Smooth muscle cell (in vitro differentiated cells): ENCODE results near the gene TEAD1. TPM values are rescaled to one million over a fixed set of nuclear protein-coding genes. Genes with fewer than 3 reads are reported as not detected.

Experiments
- DNase-seq: peaks from one replicate; lab custom pipeline; 2025; ENCODE audit not compliant: unreplicated experiment; lab: John Stamatoyannopoulos, UW
- H2AFZ ChIP-seq: fragments of 200-600 bp; sonication (generic); 2 replicates; pipeline ENCODE4 v1.6.0; 2016; ENCODE audit warnings: antibody characterized with exemption, low read depth, mild to moderate bottlenecking
- H3F3A ChIP-seq: fragments of 200-600 bp; sonication (generic); 2 replicates; pipeline ENCODE4 v1.6.0; 2017; ENCODE audit warnings: antibody characterized with exemption, low read depth
- H3K27ac ChIP-seq: fragments of 200-600 bp; sonication (generic); 2 replicates; pipeline ENCODE4 v1.5.1; 2016; ENCODE audit warnings: low read depth, mild to moderate bottlenecking
- H3K27me3 ChIP-seq: fragments of 200-600 bp; sonication (generic); 2 replicates; pipeline ENCODE4 v1.6.1; 2016; ENCODE audit warnings: low read depth, mild to moderate bottlenecking
- H3K36me3 ChIP-seq: fragments of 200-600 bp; sonication (generic); 2 replicates; pipeline ENCODE4 v1.5.1; 2016; ENCODE audit warnings: low read depth
- H3K4me1 ChIP-seq: fragments of 200-600 bp; sonication (generic); 2 replicates; pipeline ENCODE4 v1.5.1; 2016; ENCODE audit warnings: low read depth
- H3K4me2 ChIP-seq: fragments of 200-600 bp; sonication (generic); 2 replicates; pipeline ENCODE4 v1.6.0; 2016; ENCODE audit warnings: mild to moderate bottlenecking
- H3K4me3 ChIP-seq: fragments of 200-600 bp; sonication (generic); 2 replicates; pipeline ENCODE4 v1.5.1; 2016; ENCODE audit warnings: mild to moderate bottlenecking
- H3K79me2 ChIP-seq: fragments of 200-600 bp; sonication (generic); 2 replicates; pipeline ENCODE4 v1.6.0; 2016; ENCODE audit warnings: low read depth, mild to moderate bottlenecking
- H3K9ac ChIP-seq: fragments of 200-600 bp; sonication (generic); 2 replicates; pipeline ENCODE4 v1.6.0; 2016; ENCODE audit warnings: low read depth
- H3K9me3 ChIP-seq: fragments of 200-600 bp; sonication (generic); replicated peaks from 2 replicates; pipeline ENCODE4 v1.5.1; 2016; ENCODE audit warnings: low read depth
- H4K20me1 ChIP-seq: fragments of 200-600 bp; sonication (generic); 2 replicates; pipeline ENCODE4 v1.6.0; 2016; ENCODE audit warnings: low read depth
- CTCF ChIP-seq: fragments of 200-600 bp; sonication (generic); IDR thresholded peaks from 2 replicates; pipeline ENCODE4 v1.5.1; 2017; ENCODE audit warnings: borderline replicate concordance, mild to moderate bottlenecking, antibody characterized with exemption; ENCODE audit not compliant: insufficient read depth, poor library complexity, severe bottlenecking
- WGBS: methylation state at CpG from one replicate; pipeline ENCODE4 v1.1.7; 2016; ENCODE audit warnings: low lambda C conversion rate; 5-methylcytosine and 5-hydroxymethylcytosine counted together
- polyA plus RNA-seq: library from polyadenylated mRNA; unstranded; fragments of >200 nt; fragmentation: Nextera tagmentation; extraction: Ambion mirVana; gene quantifications from 2 replicates; pipeline ENCODE4 v1.2.1, GENCODE V29; 2016
- total RNA-seq: library from RNA; depleted of rRNA; stranded (reverse); fragments of >200 nt; gene quantifications from 2 replicates; pipeline ENCODE4 v1.2.3, GENCODE V29; 2014

TEAD1 gene
- total and polyA plus RNA-seq, 2 experiments from 2014 or later = 63.0 to 181 TPM

DNA sequence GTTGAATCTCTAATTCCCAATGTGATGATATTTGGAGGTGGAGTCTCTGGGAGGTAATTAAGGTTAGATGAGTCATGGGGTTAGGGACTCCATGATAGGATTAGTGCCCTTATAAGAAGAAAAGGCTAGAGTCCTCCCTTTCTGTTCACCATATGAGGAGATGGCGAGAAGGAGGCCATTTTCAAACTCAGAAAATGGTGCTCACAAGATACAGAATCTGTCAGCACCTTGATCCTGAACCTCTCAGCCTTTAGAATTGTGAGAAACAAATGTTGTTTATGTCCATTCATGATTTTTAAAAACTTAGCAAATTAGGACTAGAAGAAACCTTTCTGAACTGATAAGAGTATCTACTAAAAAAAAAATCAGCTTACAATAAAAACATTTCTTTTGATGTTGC is 277.2 kb downstream of the TEAD1 start:
- Histone ChIP-seq H3K27me3 (no peaks in the 10 kb centered on the region), H3K4me2 (no peak overlapping the region), H2AFZ (no peak overlapping the region), H3K4me3 (no peak overlapping the region), H3F3A (peaks cover 7% of the 10 kb centered on the region), H3K36me3 (peaks cover 4% of the 10 kb centered on the region), H3K4me1 (no peaks in the 10 kb centered on the region), H3K9ac (no peak overlapping the region), H3K79me2 (no peaks in the 10 kb centered on the region), H3K9me3 (peaks cover 7% of the 10 kb centered on the region), H3K27ac (no peak overlapping the region), H4K20me1 (no peaks in the 10 kb centered on the region)
- no peak for TF ChIP-seq CTCF
- no peak for DNase-seq
- 93% methylated on average over 1 of the region's 1 CpG for WGBS

DNA sequence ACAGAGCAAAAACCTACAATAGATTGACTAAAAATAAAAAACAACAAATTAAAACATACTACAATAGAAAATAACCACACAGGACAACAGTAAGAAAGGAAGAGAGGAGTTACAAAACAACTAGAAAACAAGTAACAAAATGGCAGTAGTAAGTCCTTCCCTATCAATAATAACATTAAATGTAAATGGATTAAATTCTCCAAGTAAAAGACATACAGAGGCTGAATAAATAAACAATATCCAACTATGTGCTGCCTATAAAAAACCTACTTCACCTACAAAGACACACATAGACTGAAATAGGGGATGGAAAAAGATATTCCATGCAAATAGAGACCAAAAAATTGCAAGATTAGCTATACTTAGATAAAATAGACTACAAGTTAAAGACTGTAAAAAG is 277.9 kb downstream of the TEAD1 start:
- H3K9ac ChIP-seq = no peak overlapping the region
- H3K36me3 ChIP-seq = peaks cover 4% of the 10 kb centered on the region
- H2AFZ ChIP-seq = no peak overlapping the region
- H3K4me2 ChIP-seq = no peak overlapping the region
- TF ChIP-seq CTCF = no peak
- H3F3A ChIP-seq = peaks cover 2% of the 10 kb centered on the region
- H3K27ac ChIP-seq = no peak overlapping the region
- peaks cover 7% of the 10 kb centered on the region for H3K9me3 ChIP-seq
- no peak for DNase-seq
- H3K4me3 ChIP-seq = no peak overlapping the region
- H3K27me3 ChIP-seq = no peaks in the 10 kb centered on the region
- H4K20me1 ChIP-seq = no peaks in the 10 kb centered on the region
- H3K4me1 ChIP-seq = no peaks in the 10 kb centered on the region
- H3K79me2 ChIP-seq = no peaks in the 10 kb centered on the region

DNA sequence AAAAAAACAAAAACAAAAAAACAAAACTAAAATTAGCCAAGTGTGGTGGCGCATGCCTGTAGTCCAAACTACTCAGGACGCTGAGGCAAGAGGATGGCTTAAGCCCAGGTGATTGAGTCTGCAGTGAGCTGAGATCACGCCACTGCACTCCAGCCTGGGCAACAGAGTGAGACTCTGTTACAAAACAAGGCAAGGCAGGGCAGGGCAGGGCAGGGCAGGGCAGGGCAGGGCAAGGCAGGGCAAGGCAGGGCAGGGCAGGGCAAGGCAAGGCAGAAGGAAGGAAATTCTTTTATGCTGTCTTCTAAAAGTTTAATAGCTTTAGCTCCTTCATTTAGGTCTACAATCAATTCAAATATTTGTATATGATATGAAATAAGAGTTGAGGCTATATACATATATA is 284.8 kb downstream of the TEAD1 start:
- Histone ChIP-seq H3K4me3 (no peak overlapping the region), H3K27ac (no peak overlapping the region), H3F3A (no peaks in the 10 kb centered on the region), H4K20me1 (no peaks in the 10 kb centered on the region), H3K4me1 (no peaks in the 10 kb centered on the region), H3K79me2 (no peaks in the 10 kb centered on the region), H3K9me3 (no peaks in the 10 kb centered on the region), H3K36me3 (no peaks in the 10 kb centered on the region), H3K9ac (no peak overlapping the region), H2AFZ (no peak overlapping the region), H3K4me2 (no peak overlapping the region), H3K27me3 (no peaks in the 10 kb centered on the region)
- no peak for TF ChIP-seq CTCF
- WGBS = 86% methylated on average over 3 of the region's 3 CpGs
- DNase-seq = no peak

DNA sequence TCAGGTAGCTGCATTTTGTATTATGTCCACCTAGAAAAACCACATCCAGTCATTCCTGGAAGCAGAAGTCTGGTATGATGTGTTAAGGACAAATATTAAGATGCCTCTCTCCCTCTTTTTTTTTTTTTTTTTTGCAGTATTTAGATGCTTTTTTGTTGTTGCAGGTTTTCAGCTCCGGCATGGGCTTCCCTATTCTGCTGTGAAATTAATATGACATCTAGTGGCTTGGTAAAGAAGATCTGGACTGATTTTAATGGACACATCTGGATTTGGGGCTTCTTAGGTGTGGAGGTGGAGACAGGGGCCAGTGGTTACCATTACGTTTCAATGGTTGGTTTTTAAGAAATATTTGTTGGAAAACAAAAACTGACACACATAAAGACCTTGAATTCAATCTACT is 287.4 kb downstream of the TEAD1 start:
- H3K27ac ChIP-seq = no peak overlapping the region
- H3K4me2 ChIP-seq = no peak overlapping the region
- H3K36me3 ChIP-seq = no peaks in the 10 kb centered on the region
- H3K4me1 ChIP-seq = no peaks in the 10 kb centered on the region
- H3K9me3 ChIP-seq = no peaks in the 10 kb centered on the region
- no peak for TF ChIP-seq CTCF
- no peaks in the 10 kb centered on the region for H3K79me2 ChIP-seq
- no peak for DNase-seq
- H3K27me3 ChIP-seq = no peaks in the 10 kb centered on the region
- no peak overlapping the region for H3K9ac ChIP-seq
- no peak overlapping the region for H2AFZ ChIP-seq
- no peaks in the 10 kb centered on the region for H3F3A ChIP-seq
- WGBS = 80% methylated on average over 2 of the region's 2 CpGs
- H4K20me1 ChIP-seq = no peaks in the 10 kb centered on the region
- no peak overlapping the region for H3K4me3 ChIP-seq
